GM15510 (cell line): ENCODE results near the gene CHAF1B.

Source experiments
- POLR2A ChIP-seq: IDR thresholded peaks from 3 replicates; pipeline ENCODE4 v1.6.1; 2011; ENCODE audit warnings: borderline replicate concordance; ENCODE audit not compliant: insufficient read length; ENCODE audit errors: extremely low read depth

The CHAF1B gene

GRCh38 chr21:36385233-36386030, at the start of gene CHAF1B:
Gene CHAF1B (plus strand): TSS chr21:36385392. CDS start chr21:36386137, 745 bp downstream.
- TF ChIP-seq POLR2A, result peak; percentile 73

GRCh38 chr21:36337099-36337509, 48.1 kb upstream of the CHAF1B start:
- TF ChIP-seq POLR2A, result no peak

- no peak for TF ChIP-seq POLR2A
These were observed 46.2 kb upstream of the CHAF1B start for GRCh38 chr21:36338975-36339374.

- no peak for TF ChIP-seq POLR2A
These were observed 40.3 kb upstream of the CHAF1B start for GRCh38 chr21:36344931-36345330.

- no peak for TF ChIP-seq POLR2A
These were observed 37.8 kb upstream of the CHAF1B start for GRCh38 chr21:36347278-36347961.

- TF ChIP-seq POLR2A, result no peak
These were observed 37.2 kb upstream of the CHAF1B start for GRCh38 chr21:36347962-36348328.

- TF ChIP-seq POLR2A, result no peak
These were observed 35.9 kb upstream of the CHAF1B start for GRCh38 chr21:36349315-36349714.

GRCh38 chr21:36350282-36350910, 34.8 kb upstream of the CHAF1B start:
- no peak for TF ChIP-seq POLR2A

GRCh38 chr21:36354918-36355680, 30.1 kb upstream of the CHAF1B start:
- no peak for TF ChIP-seq POLR2A

GRCh38 chr21:36355868-36356267, 29.3 kb upstream of the CHAF1B start:
- TF ChIP-seq POLR2A, result no peak

GRCh38 chr21:36359185-36359584, 26.0 kb upstream of the CHAF1B start:
- TF ChIP-seq POLR2A, result no peak

- no peak for TF ChIP-seq POLR2A
These were observed 16.0 kb upstream of the CHAF1B start for GRCh38 chr21:36369064-36369685.

- no peak for TF ChIP-seq POLR2A
These were observed 9.2 kb upstream of the CHAF1B start for GRCh38 chr21:36375994-36376393.

- no peak for TF ChIP-seq POLR2A
These were observed 7.8 kb upstream of the CHAF1B start for GRCh38 chr21:36377391-36377842.
